Fibroblast of lung (primary cell): ENCODE data around the gene XKR3.

Experiments
- CTCF ChIP-seq, 2 donors: IDR thresholded peaks in 1 of 2; conservative IDR thresholded peaks in 1 of 2; 1 replicate in 1 of 2; 2 replicates in 1 of 2; pipeline ENCODE4 v1.5.1; 2011 to 2012; ENCODE audit warnings: low read length in 2 of 2, control low read depth in 1 of 2, inconsistent platforms in 1 of 2, low read depth in 1 of 2, mild to moderate bottlenecking in 1 of 2
- EZH2 ChIP-seq: IDR thresholded peaks from 2 replicates; pipeline ENCODE4 v1.5.1; 2012; ENCODE audit warnings: low read length, control low read depth, mild to moderate bottlenecking; ENCODE audit errors: missing control alignments

DNA sequence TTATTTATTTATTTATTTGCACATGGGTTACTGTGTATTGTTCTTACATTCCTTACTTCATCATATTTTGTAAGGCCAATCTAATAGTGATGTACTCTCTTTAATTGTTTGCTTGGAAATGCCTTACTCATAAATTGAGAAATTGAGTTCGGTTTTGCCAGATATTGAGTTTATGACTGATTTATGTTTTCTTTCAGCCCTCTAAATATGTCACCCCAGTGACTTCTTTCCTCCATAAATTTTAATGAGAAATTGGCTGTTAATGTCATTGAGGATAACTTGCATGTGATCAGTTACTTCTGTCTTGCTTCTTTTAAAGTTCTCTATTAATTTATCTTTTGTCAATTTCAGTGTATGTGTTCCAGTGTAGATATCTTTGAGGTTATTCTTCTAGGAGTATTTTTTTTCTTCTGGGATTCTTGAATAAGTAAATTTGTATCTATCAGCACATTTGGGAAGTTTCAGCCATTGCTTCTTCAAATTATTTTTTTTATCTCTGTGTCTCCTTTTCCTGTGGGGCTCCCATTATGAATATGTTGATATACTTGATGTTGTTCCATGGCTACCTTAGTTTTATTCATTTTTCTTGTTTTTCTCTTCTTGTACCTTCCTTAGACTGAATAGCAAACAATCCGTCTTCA lies 47.8 kb downstream of the XKR3 start:
- no peak for TF ChIP-seq EZH2
- TF ChIP-seq CTCF (conservative IDR thresholded peaks at IDR 0.05 in 1 of 2, IDR thresholded peaks at IDR 0.05 in 1 of 2; ENCODE audit: low read depth in 1 of 2, low read length in 2 of 2) = no peak
